T-cell (primary cell): ENCODE data around the gene TNFAIP6. TPM values are rescaled to one million over a fixed set of nuclear protein-coding genes. Genes with fewer than 3 reads are reported as not detected.

Experiments used
- ATAC-seq, 4 experiments: fragments of 200-7000 bp in 3 of 4; fragments of 150-1000 bp in 1 of 4; cut with Tn5 transposase; replicated peaks in 1 of 4; 1 replicate in 3 of 4; 2 replicates in 1 of 4; pipeline ENCODE4 v1.10.0; 2021; ENCODE audit warnings: moderate library complexity in 3 of 4, mild to moderate bottlenecking in 2 of 4, moderate number of reproducible peaks in 1 of 4
- CTCF ChIA-PET, 2 donors: fragments of 300-600 bp; sonication (Branson Sonifier 250); formaldehyde crosslinking; loops; one replicate each; lab custom pipeline; 2022; ENCODE audit warnings: antibody characterized with exemption in 2 of 2; lab: Charles Lee
- POLR2A ChIA-PET, 2 donors: fragments of 300-600 bp; sonication (Branson Sonifier 250); formaldehyde crosslinking; loops; one replicate each; lab custom pipeline; 2022; ENCODE audit warnings: antibody characterized with exemption in 2 of 2; lab: Charles Lee
- DNase-seq, 35 experiments: peaks; one replicate each; pipeline versions ENCODE4 v3.0.0 to v3.0.0-alpha.2; 2013 to 2023
- H3K27ac ChIP-seq: one replicate; pipeline ENCODE4 v1.5.1; 2013; ENCODE audit warnings: low read length
- H3K27me3 ChIP-seq, 2 experiments: replicated peaks in 1 of 2; 1 replicate in 1 of 2; 2 replicates in 1 of 2; pipeline versions ENCODE4 v1.6.1 to v1.7.0; 2013; ENCODE audit warnings: low read length in 1 of 2, mixed read lengths in 1 of 2; ENCODE audit not compliant: control insufficient read depth in 2 of 2, insufficient read depth in 2 of 2; ENCODE audit errors: extremely low read depth in 1 of 2
- H3K36me3 ChIP-seq, 2 donors: 1 replicate in 1 of 2; 2 replicates in 1 of 2; pipeline versions ENCODE4 v1.6.1 to v1.7.0; 2013; ENCODE audit warnings: low read length in 1 of 2; ENCODE audit not compliant: control insufficient read depth in 2 of 2, insufficient read depth in 1 of 2; ENCODE audit errors: extremely low read depth in 1 of 2
- H3K4me1 ChIP-seq, 2 experiments: 1 replicate in 1 of 2; 2 replicates in 1 of 2; pipeline versions ENCODE4 v1.6.1 to v1.7.0; 2013; ENCODE audit warnings: low read length in 2 of 2, mixed read lengths in 1 of 2; ENCODE audit not compliant: insufficient read depth in 2 of 2, control insufficient read depth in 1 of 2; ENCODE audit errors: extremely low read depth in 1 of 2
- H3K4me3 ChIP-seq, 2 donors: 1 replicate in 1 of 2; 2 replicates in 1 of 2; pipeline versions ENCODE4 v1.5.1 to v1.7.0; 2013; ENCODE audit warnings: mild to moderate bottlenecking in 2 of 2, low read length in 1 of 2, moderate library complexity in 1 of 2; ENCODE audit not compliant: control insufficient read depth in 1 of 2; ENCODE audit errors: extremely low read depth in 1 of 2
- H3K9me3 ChIP-seq: 2 replicates; pipeline ENCODE4 v1.7.0; 2013
- H3K27ac Mint-ChIP-seq, 2 donors: one replicate each; pipeline ENCODE4 v1.8.0; 2020 to 2021; ENCODE audit warnings: mild to moderate bottlenecking in 2 of 2, mixed read lengths in 2 of 2
- H3K27me3 Mint-ChIP-seq, 2 donors: one replicate each; pipeline ENCODE4 v1.8.0; 2021 to 2022; ENCODE audit warnings: mixed read lengths in 2 of 2
- H3K36me3 Mint-ChIP-seq: one replicate; pipeline ENCODE4 v1.8.0; 2021; ENCODE audit warnings: mixed read lengths
- H3K4me1 Mint-ChIP-seq, 3 donors: one replicate each; pipeline ENCODE4 v1.8.0; 2020 to 2022; ENCODE audit warnings: mixed read lengths in 3 of 3, mild to moderate bottlenecking in 1 of 3
- H3K4me3 Mint-ChIP-seq, 3 donors: one replicate each; pipeline ENCODE4 v1.8.0; 2020 to 2022; ENCODE audit warnings: mild to moderate bottlenecking in 3 of 3, mixed read lengths in 3 of 3, moderate library complexity in 3 of 3
- H3K9me3 Mint-ChIP-seq, 3 donors: one replicate each; pipeline ENCODE4 v1.8.0; 2020 to 2022; ENCODE audit warnings: mixed read lengths in 3 of 3
- WGBS: methylation state at CpG from one replicate; pipeline ENCODE4 v1.1.5; 2013; ENCODE audit warnings: missing lambda C conversion rate; ENCODE audit not compliant: insufficient coverage; 5-methylcytosine and 5-hydroxymethylcytosine counted together
- total RNA-seq, 35 experiments: library from RNA in 6 of 35; stranded (reverse) in 6 of 35; fragments of 120-200 nt in 1 of 35; gene quantifications; one replicate each; pipeline versions ENCODE4 v1.2.1 to v1.2.4 and lab custom pipeline; 2013 to 2026

TNFAIP6 gene
- total RNA-seq, 5 donors from 2014 or later (not counting 1 experiment from before 2014, with no cell fraction given), result not detected

DNA sequence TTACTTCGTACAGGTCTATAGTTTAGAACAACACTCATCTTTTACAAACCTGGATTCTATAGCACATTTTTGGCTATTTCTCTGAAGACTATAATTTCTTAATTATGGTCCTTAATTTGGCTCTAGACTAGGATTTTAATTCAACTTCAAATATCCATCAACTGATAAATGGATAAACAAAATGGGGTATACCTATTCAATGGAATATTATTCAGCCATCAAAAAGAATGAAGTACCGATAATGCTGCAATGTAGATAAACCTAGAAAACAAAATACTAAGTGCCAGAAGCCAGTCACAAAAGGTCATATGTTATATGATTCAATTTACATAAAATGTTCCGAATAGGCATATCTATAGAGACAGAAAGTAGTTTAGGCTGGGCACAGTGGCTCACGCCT is 37.1 kb downstream of the TNFAIP6 start:
- 93% methylated on average over 1 of the region's 4 CpGs for WGBS
- Mint-ChIP-seq H3K4me1 (no peaks in the 10 kb centered on the region), H3K36me3 (no peaks in the 10 kb centered on the region), H3K4me3 (no peak overlapping the region), H3K9me3 (peaks cover 0 to 5% (median 0%) of the 10 kb centered on the region in 3 donors), H3K27me3 (peaks cover 3 to 9% of the 10 kb centered on the region in 2 donors), H3K27ac (no peak overlapping the region)
- Histone ChIP-seq H3K27me3 (peaks cover 0 to 6% of the 10 kb centered on the region in 2 experiments), H3K9me3 (no peaks in the 10 kb centered on the region), H3K27ac (no peak overlapping the region), H3K36me3 (no peaks in the 10 kb centered on the region), H3K4me1 (no peaks in the 10 kb centered on the region), H3K4me3 (no peak overlapping the region)
- POLR2A ChIA-PET, result no interaction called here
- DNase-seq (no peak), ATAC-seq (no peak)
- CTCF ChIA-PET, result no interaction called here

DNA sequence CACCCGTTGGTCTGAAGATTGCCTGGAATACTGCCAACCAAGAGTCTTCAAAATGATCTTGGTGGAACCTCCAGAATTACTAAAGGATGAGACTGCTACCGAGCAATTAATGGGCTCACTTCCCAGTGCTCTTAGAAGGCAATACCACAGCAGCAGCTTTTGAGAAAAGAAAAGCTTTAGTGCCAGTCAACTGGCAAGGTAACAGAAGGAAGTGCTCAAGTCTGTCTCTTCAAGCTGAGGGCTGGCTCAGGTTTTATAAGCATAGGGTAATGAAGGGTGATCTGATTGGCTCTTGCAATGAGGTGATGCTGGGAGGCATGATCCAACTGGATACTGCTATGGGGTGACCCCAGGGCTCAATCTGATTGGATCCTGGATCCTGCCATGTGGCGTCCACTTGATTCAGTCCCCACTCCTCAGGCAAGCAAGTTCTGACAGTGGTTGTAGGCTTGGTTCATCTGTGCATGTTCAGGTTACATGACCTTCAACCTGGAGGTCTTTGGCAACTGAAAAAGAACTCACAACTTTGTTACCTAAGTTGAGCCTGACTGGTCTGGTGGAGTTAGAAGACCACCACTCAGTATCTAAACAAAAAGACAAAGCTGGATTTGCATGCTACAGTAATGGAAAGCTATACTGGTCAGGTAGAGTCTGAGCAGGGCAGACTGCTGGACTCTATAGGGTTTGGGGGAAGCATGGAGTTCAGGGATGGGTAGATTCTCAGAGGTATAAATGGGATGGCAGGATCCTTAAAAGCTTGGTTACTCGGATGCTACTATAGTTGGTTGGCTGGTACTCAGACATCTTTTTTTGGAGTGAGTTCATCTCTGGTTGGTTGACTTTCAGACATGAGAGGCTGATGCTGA is 38.4 kb downstream of the TNFAIP6 start:
- H3K9me3 Mint-ChIP-seq, result peaks cover 0 to 5% (median 0%) of the 10 kb centered on the region in 3 donors
- peaks cover 0 to 5% of the 10 kb centered on the region in 2 donors for H3K27me3 Mint-ChIP-seq
- no peaks in the 10 kb centered on the region for H3K36me3 Mint-ChIP-seq
- 93% methylated on average over 4 of the region's 4 CpGs for WGBS
- ATAC-seq, result no peak
- POLR2A ChIA-PET, result interaction anchor here in 1 of 2 donors (0.5 kb wide), 1 partner anchor 13 kb away, joined by 4 read pairs; no protein-coding TSS in a partner anchor
- Histone ChIP-seq H3K9me3 (no peaks in the 10 kb centered on the region), H3K4me3 (no peak overlapping the region), H3K27ac (no peak overlapping the region), H3K27me3 (no peaks in the 10 kb centered on the region), H3K36me3 (no peaks in the 10 kb centered on the region), H3K4me1 (no peaks in the 10 kb centered on the region)
- CTCF ChIA-PET, result interaction anchor here in 1 of 2 donors (0.6 kb wide), 1 partner anchor 550 kb away, joined by 3 read pairs; no protein-coding TSS in a partner anchor
- no peaks in the 10 kb centered on the region for H3K4me1 Mint-ChIP-seq
- no peak overlapping the region for H3K27ac Mint-ChIP-seq
- H3K4me3 Mint-ChIP-seq, result no peak overlapping the region
- no peak for DNase-seq

DNA sequence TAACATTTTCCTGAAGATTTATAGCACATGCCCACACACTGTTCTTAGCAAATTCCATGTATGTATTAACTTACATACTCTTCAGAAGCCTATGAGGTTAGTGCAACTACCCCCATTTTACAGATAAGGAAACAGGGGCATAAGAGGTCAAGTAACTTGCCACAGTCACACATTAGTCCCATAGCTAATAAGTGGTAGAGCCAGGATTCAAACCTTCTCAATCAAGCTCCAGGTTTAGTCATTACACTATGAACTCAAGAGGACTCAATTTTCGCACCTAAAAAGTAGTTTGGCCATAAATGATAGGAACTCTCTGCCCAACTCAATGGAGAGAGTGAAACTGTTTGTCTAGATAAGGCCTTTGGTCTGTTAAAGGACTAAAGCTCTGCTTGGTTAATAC is 42.6 kb downstream of the TNFAIP6 start:
- CTCF ChIA-PET, result no interaction called here
- H3K9me3 ChIP-seq, result no peaks in the 10 kb centered on the region
- no peak overlapping the region for H3K27ac Mint-ChIP-seq

DNA sequence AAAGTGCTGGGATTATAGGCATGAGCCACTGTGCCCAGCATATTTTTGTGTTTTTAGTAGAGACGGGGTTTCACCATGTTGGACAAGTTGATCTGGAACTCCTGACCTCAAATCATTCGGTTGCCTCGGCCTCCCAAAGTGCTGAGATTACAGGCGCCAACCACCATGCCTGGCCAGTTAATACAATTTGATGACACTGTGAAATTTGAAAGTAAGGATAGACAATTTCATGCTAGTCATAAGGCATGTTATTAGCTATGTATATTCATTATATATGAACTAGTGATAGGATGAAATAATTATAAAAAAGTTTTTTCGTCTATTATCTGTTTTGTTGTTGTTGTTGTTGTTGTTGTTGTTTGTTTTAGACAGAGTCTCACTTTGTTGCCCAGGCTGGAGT is 43.8 kb downstream of the TNFAIP6 start:
- H3K4me3 Mint-ChIP-seq, result no peak overlapping the region
- no peaks in the 10 kb centered on the region for H3K4me1 ChIP-seq
- no peaks in the 10 kb centered on the region for H3K9me3 Mint-ChIP-seq
- ATAC-seq (no peak), DNase-seq (no peak)
- H3K27me3 Mint-ChIP-seq, result peaks cover 0 to 1% of the 10 kb centered on the region in 2 donors
- H3K27me3 ChIP-seq, result no peaks in the 10 kb centered on the region
- no peaks in the 10 kb centered on the region for H3K36me3 Mint-ChIP-seq
- H3K4me3 ChIP-seq, result no peak overlapping the region
- ChIA-PET CTCF (interaction anchor here in 1 of 2 donors (0.6 kb wide), 1 partner anchor 1092 kb away, joined by 3 read pairs; no protein-coding TSS in a partner anchor), POLR2A (no interaction called here)
- H3K36me3 ChIP-seq, result no peaks in the 10 kb centered on the region
- H3K4me1 Mint-ChIP-seq, result no peaks in the 10 kb centered on the region
- no peak overlapping the region for H3K27ac Mint-ChIP-seq
- no peaks in the 10 kb centered on the region for H3K9me3 ChIP-seq
- no peak overlapping the region for H3K27ac ChIP-seq
- WGBS, result 100% methylated on average over 1 of the region's 5 CpGs

More for the DNA sequence above, 42.6 kb downstream of the TNFAIP6 start:
- H3K27me3 Mint-ChIP-seq, result no peaks in the 10 kb centered on the region
- POLR2A ChIA-PET, result interaction anchor here in 1 of 2 donors (0.5 kb wide), 1 partner anchor 27 kb away, joined by 4 read pairs; no protein-coding TSS in a partner anchor
- Histone ChIP-seq H3K4me1 (no peaks in the 10 kb centered on the region), H3K27me3 (no peaks in the 10 kb centered on the region), H3K36me3 (no peaks in the 10 kb centered on the region), H3K4me3 (no peak overlapping the region), H3K27ac (no peak overlapping the region)
- no CpG with 5 or more reads among the region's 1 CpG for WGBS
- ATAC-seq, result no peak
- no peak for DNase-seq
- no peak overlapping the region for H3K4me3 Mint-ChIP-seq
- no peaks in the 10 kb centered on the region for H3K4me1 Mint-ChIP-seq
- no peaks in the 10 kb centered on the region for H3K36me3 Mint-ChIP-seq
- no peaks in the 10 kb centered on the region for H3K9me3 Mint-ChIP-seq

DNA sequence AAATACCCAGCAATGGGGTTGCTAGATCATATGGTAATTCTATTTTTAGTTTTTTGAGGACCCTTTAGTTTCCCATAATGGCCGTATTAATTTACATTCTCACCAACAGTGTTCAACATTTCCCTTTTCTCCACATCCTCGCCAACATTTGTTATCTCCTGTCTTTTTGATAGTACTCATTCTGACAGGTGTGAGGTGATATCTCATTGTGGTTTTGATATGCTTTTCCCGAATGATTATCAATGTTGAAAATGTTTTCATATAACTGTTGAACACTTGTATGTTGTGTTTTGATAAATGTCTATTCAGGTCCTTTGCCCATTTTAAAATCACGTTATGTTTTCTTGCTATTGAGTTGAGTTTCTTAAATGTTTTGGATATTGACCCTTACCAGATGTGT is 46.5 kb downstream of the TNFAIP6 start:
- no peak for ATAC-seq

DNA sequence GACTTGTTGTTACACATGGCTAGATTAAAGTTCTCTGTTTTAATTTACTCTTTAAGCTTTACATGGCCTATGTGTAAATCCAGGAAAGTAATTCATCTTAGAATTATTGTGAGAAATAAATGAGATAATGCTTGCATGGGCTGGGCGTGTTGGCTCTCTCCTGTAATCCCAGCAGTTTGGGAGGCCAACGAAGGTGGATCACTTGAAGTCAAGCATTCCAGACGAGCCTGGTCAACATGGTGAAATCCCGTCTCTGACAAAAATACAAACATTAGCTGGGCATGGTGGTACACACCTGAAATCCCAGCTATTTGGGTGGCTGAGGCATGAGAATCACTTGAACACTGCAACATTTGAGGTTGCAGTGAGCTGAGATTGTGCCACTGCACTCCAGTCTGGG is 48.0 kb downstream of the TNFAIP6 start:
- Mint-ChIP-seq H3K4me1 (peaks cover 5 to 8% (median 5%) of the 10 kb centered on the region in 3 donors), H3K27me3 (peaks cover 0 to 1% of the 10 kb centered on the region in 2 donors), H3K36me3 (no peaks in the 10 kb centered on the region), H3K4me3 (no peak overlapping the region), H3K27ac (no peak overlapping the region), H3K9me3 (no peaks in the 10 kb centered on the region)
- Histone ChIP-seq H3K9me3 (no peaks in the 10 kb centered on the region), H3K27me3 (no peaks in the 10 kb centered on the region), H3K4me3 (no peak overlapping the region), H3K36me3 (no peaks in the 10 kb centered on the region), H3K4me1 (peaks cover 0 to 6% of the 10 kb centered on the region in 2 experiments), H3K27ac (no peak overlapping the region)
- no peak for DNase-seq
- ChIA-PET CTCF (interaction anchor here in 1 of 2 donors (0.7 kb wide), 1 partner anchor 777 kb away, joined by 3 read pairs; no protein-coding TSS in a partner anchor), POLR2A (interaction anchor here in 1 of 2 donors (0.5 kb wide), 1 partner anchor 45 kb away, joined by 5 read pairs; no protein-coding TSS in a partner anchor)
- no peak for ATAC-seq
- 75% methylated on average over 4 of the region's 4 CpGs for WGBS

More for the DNA sequence above, 46.5 kb downstream of the TNFAIP6 start:
- no peak overlapping the region for H3K4me3 Mint-ChIP-seq
- WGBS, result no CpG with 5 or more reads among the region's 4 CpGs
- DNase-seq, result no peak
- H3K36me3 Mint-ChIP-seq, result no peaks in the 10 kb centered on the region
- ChIA-PET POLR2A (no interaction called here), CTCF (no interaction called here)
- H3K9me3 ChIP-seq, result no peaks in the 10 kb centered on the region
- no peak overlapping the region for H3K4me3 ChIP-seq
- no peak overlapping the region for H3K27ac ChIP-seq
- no peaks in the 10 kb centered on the region for H3K4me1 ChIP-seq
- H3K27me3 ChIP-seq, result no peaks in the 10 kb centered on the region
- no peaks in the 10 kb centered on the region for H3K36me3 ChIP-seq
- H3K4me1 Mint-ChIP-seq, result no peaks in the 10 kb centered on the region
- peaks cover 0 to 1% of the 10 kb centered on the region in 2 donors for H3K27me3 Mint-ChIP-seq
- H3K9me3 Mint-ChIP-seq, result no peaks in the 10 kb centered on the region
- no peak overlapping the region for H3K27ac Mint-ChIP-seq
